ENCODE results near the gene CUBN.

CUBN gene

DNA sequence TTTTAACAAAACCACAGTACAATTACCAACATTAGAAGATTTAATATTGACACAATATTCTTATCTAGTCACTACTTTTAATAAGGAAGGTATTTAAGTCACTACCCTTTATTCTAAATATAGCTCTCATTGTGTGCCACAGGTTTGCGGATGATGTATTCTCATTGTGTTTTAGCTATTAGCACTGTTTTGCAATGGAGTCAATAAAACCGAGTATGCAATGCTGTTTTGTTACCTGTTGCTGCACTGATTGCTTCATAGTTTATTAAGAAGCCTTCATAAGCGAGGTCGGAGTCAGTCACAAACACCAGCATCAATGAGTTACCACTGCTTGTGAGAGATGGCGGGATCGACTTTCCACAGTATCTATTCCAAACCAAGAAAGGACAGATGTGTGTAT lies 64.3 kb downstream of the CUBN start:
- DNase-seq: no peak

DNA sequence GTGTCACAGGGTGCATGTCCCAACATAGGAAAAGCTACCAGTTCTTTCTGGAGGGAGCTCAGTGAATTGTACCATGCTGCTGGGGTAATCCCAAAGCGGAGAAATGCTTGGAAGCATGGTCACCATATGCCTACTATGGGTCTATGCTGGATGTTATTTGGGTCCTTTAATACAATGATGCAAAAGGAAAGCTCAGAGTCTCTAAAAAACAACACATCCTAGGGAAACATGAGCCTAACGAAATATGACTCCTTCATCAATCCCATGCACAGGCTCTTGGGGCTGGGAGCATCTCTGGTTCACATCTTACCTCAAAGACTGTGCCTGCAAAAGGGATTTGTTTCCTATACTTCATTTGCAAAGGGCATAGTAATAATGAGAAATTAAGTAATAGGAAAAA lies 65.2 kb downstream of the CUBN start:
- no peak for DNase-seq

GRCh38 chr10:17062955-17063484 lies 66.6 kb downstream of the CUBN start:
- no peak for DNase-seq

GRCh38 chr10:17062493-17062892 lies 67.1 kb downstream of the CUBN start:
- DNase-seq: no peak

GRCh38 chr10:17062009-17062408 lies 67.6 kb downstream of the CUBN start:
- DNase-seq: no peak

GRCh38 chr10:17061418-17061817 lies 68.2 kb downstream of the CUBN start:
- no peak for DNase-seq

GRCh38 chr10:17060289-17060688 lies 69.3 kb downstream of the CUBN start:
- DNase-seq: no peak

DNA sequence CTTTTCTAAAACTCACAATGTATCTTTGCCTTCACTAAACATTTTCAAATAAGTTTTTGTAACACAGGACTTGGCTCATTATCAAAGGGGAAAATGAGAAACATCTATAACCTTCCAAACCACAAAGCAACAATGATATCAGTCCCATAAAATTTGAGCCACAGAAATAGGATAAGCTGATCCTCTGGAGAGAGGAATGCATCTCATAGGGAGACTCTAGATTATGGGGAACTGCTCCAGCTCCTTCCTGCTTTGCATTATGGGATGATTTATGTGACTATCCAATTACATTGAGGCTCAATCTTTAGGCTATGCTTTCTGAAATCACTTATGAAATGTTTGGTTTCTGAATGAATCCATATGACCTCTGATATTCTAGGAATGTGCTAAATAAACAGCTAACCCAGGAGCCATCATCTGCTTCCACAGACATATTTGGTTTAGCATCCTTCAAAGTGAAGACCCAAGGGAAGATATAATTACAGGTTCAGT lies 70.4 kb downstream of the CUBN start:
- no peak for DNase-seq

DNA sequence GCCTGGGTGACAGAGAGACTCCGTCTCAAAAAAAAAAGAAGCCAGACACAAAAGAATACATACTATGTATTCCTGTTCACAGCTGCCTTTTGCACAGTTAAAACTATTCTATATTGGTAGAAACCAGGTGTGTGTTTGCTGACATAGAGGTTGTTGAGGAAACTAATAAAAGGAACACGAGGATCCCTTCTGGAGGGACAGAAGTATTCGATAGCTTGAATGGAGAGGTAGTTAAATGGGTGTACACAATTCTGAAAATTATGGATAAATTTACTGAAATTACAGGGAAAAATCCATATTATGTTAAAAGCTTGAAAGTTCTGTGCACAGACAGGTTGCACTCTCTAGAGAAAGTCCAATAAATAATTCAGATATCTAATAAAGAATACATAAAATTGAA lies 71.5 kb downstream of the CUBN start:
- DNase-seq: no peak

- DNase-seq: no peak
Measured at GRCh38 chr10:17056781-17057428, 72.7 kb downstream of the CUBN start.

GRCh38 chr10:17053513-17053912 lies 76.1 kb downstream of the CUBN start:
- no peak for DNase-seq

- no peak for DNase-seq
Measured at GRCh38 chr10:17053061-17053460, 76.5 kb downstream of the CUBN start.

DNA sequence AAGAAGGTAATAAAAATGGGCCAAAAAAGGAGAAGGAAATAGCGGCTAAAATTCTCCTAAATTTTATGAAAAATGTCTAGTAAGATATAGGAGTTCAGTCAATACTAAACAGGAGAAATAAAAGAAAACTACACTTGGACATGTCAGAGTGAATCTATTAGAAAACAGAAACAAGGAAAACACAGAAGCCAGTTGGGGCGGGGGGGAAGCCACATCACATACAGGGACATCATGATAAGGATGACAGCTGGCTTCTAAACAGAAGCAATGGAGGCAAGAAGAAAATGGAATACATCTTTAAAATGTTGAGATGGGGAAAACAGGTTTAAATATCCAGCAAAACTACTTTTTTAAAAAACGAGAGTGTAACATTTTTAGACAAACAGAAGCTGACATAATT lies 77.8 kb downstream of the CUBN start:
- DNase-seq: no peak

GRCh38 chr10:17049195-17049594 lies 80.4 kb downstream of the CUBN start:
- no peak for DNase-seq

- no peak for DNase-seq
Measured at GRCh38 chr10:17047908-17048307, 81.7 kb downstream of the CUBN start.

DNA sequence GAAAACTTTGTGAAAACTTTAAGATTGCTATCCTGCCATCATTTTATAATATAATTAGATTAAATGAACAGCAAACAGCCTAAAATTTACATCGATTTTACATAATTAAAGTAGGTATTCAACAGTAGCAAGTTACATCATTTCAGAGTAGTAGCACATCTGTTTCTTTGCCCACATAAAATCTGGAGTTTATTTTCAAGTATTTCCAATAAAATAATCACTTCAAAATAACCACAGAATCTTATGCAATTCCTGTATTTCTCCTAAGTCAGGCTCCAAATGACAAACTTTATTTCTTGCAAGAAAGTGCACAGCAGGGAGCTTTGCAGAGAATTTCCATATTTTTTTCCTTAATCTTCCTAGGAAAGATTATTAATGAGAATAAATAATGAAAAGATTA lies 82.6 kb downstream of the CUBN start:
- no peak for DNase-seq

- no peak for DNase-seq
Measured at GRCh38 chr10:17043586-17043985, 86.0 kb downstream of the CUBN start.

- no peak for DNase-seq
Measured at GRCh38 chr10:17041626-17042520, 87.7 kb downstream of the CUBN start.

DNA sequence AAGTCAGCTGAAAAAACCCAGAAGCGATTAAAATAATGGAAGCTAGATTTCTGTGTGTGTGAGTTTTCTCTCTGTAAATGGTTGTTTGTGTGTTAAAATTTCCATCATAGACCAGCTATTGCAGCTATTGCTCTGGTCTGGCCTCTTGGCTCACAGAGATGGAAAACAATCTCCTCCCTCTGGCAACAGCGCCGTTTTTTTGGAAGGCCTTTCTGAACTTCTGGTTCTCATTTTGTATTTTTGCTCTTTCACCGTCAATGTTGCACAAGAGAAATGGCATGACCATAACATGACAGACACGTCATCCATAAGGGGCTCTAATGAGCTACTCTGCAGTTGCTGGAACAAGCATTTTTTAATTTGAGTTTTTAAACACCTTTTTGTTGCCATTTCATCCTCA lies 91.0 kb downstream of the CUBN start:
- DNase-seq: no peak

- no peak for DNase-seq
Measured at GRCh38 chr10:17037910-17038309, 91.7 kb downstream of the CUBN start.

- no peak for DNase-seq
Measured at GRCh38 chr10:17035446-17035845, 94.2 kb downstream of the CUBN start.

DNA sequence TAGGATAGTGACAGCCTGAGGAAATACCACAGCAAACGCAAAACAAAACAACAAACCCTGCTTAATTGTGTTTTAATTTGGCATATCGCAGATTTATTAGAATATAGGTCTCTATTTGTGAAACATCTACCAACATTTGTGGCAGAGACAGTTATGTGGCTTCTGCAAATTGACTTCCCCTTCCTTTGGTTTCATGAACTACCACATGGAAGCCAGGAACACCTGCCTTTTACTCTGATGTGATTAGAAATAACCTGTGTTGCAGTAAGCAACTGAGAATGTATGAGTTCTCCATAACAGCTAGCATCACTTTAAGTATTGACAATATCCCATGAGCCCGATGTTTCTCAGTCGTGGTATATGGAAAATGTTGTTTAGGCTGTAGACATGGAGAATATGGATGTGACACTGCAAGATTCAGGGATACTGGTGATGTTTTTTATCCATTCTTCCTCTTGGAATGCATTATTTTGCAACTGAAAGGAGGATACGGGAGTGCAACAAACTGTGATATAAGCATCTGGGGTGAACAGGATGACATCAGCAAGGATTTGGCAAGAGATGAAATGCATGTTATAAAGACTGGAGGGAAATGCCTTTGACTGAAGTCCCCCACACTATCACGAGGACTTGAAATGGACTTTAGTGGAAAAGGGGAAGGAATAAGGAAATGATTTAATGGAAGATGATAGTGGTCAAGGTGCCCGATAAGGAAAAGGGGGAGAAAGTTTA lies 95.9 kb downstream of the CUBN start:
- DNase-seq: no peak

All from stimulated activated CD4-positive, alpha-beta T cell treated with anti-CD3 and anti-CD28 coated beads, Interleukin-1b, Interleukin-23, amount 100 ng/mL, for 48 hours (primary cell).